ENCODE results near the gene ADCY7.

- TF ChIP-seq CTCF (IDR thresholded peaks at IDR 0.05 in 2 of 3, conservative IDR thresholded peaks at IDR 0.05 in 1 of 3; ENCODE audit: insufficient read depth in 2 of 3, low read depth in 1 of 3, low read length in 3 of 3) (no peak), FOSL1 (tag; conservative IDR thresholded peaks at IDR 0.05) (no peak), ZBTB17 (CRISPR knock-in tag; IDR thresholded peaks at IDR 0.05) (no peak), ZNF780A (CRISPR knock-in tag; IDR thresholded peaks at IDR 0.05) (no peak), MLLT1 (IDR thresholded peaks at IDR 0.05) (no peak), POLR2AphosphoS5 (IDR thresholded peaks at IDR 0.05; ENCODE audit: control insufficient read depth, insufficient read depth, low read depth, low read length) (no peak)
Observed at GRCh38 chr16:50267651-50268050, 1.3 kb downstream of the ADCY7 start.
